GM23338 (cell line): ENCODE measurements around the gene OFD1. TPM values are rescaled to one million over a fixed set of nuclear protein-coding genes. Genes with fewer than 3 reads are reported as not detected.

Experiments
- ATAC-seq: fragments of 200-7000 bp; cut with Tn5 transposase; 3 replicates; pipeline ENCODE4 v1.9.1; 2020
- DNase-seq: peaks from one replicate; pipeline ENCODE4 v3.0.0-alpha.2; 2015; ENCODE audit warnings: low spot score
- H2AFZ ChIP-seq: fragments of 200-600 bp; sonication (generic); 2 replicates; pipeline ENCODE4 v1.8.0; 2016; ENCODE audit warnings: antibody characterized with exemption, mild to moderate bottlenecking, moderate library complexity
- H3F3A ChIP-seq: fragments of 200-600 bp; sonication (generic); replicated peaks from 2 replicates; pipeline ENCODE4 v1.8.0; 2017; ENCODE audit warnings: antibody characterized with exemption, mixed run types, low read depth
- H3K27ac ChIP-seq: fragments of 200-600 bp; sonication (generic); 2 replicates; pipeline ENCODE4 v1.6.1; 2016; ENCODE audit warnings: low read depth
- H3K27me3 ChIP-seq: fragments of 200-600 bp; sonication (generic); 2 replicates; pipeline ENCODE4 v1.8.0; 2016; ENCODE audit warnings: mild to moderate bottlenecking, mixed run types, moderate library complexity; ENCODE audit not compliant: insufficient read depth
- H3K36me3 ChIP-seq: fragments of 200-600 bp; sonication (generic); 2 replicates; pipeline ENCODE4 v1.8.0; 2016; ENCODE audit warnings: mild to moderate bottlenecking; ENCODE audit not compliant: insufficient read depth
- H3K4me1 ChIP-seq: fragments of 200-600 bp; sonication (generic); 2 replicates; pipeline ENCODE4 v1.8.0; 2016; ENCODE audit warnings: mild to moderate bottlenecking, moderate library complexity; ENCODE audit not compliant: insufficient read depth
- H3K4me2 ChIP-seq: fragments of 200-600 bp; sonication (generic); 2 replicates; pipeline ENCODE4 v1.7.1; 2017; ENCODE audit warnings: mixed run types
- H3K4me3 ChIP-seq: fragments of 200-600 bp; sonication (generic); 2 replicates; pipeline ENCODE4 v1.6.1; 2016; ENCODE audit warnings: mixed run types
- H3K79me2 ChIP-seq: fragments of 200-600 bp; sonication (generic); replicated peaks from 2 replicates; pipeline ENCODE4 v1.8.0; 2017; ENCODE audit warnings: mild to moderate bottlenecking; ENCODE audit not compliant: insufficient read depth
- H3K9me2 ChIP-seq: fragments of 200-600 bp; sonication (generic); 2 replicates; pipeline ENCODE4 v1.8.0; 2017; ENCODE audit not compliant: insufficient read depth
- H4K20me1 ChIP-seq: fragments of 200-600 bp; sonication (generic); replicated peaks from 2 replicates; pipeline ENCODE4 v1.8.0; 2017; ENCODE audit warnings: mild to moderate bottlenecking; ENCODE audit not compliant: insufficient read depth
- H3K27ac Mint-ChIP-seq: 2 replicates; pipeline ENCODE4 v1.8.0; 2020; ENCODE audit warnings: inconsistent platforms, mild to moderate bottlenecking, moderate library complexity, mixed read lengths
- H3K27me3 Mint-ChIP-seq: 3 replicates; pipeline ENCODE4 v1.8.0; 2022; ENCODE audit warnings: low read depth, mild to moderate bottlenecking, moderate library complexity, mixed read lengths, inconsistent platforms; ENCODE audit not compliant: insufficient read depth, poor library complexity
- H3K36me3 Mint-ChIP-seq: 3 replicates; pipeline ENCODE4 v1.8.0; 2021; ENCODE audit warnings: low read depth, mild to moderate bottlenecking, inconsistent platforms, moderate library complexity, mixed read lengths
- H3K4me1 Mint-ChIP-seq: 3 replicates; pipeline ENCODE4 v1.8.0; 2020; ENCODE audit warnings: mild to moderate bottlenecking, inconsistent platforms, mixed read lengths
- H3K4me3 Mint-ChIP-seq: 3 replicates; pipeline ENCODE4 v1.8.0; 2021; ENCODE audit warnings: moderate library complexity, mild to moderate bottlenecking, inconsistent platforms, mixed read lengths
- H3K9me3 Mint-ChIP-seq: 3 replicates; pipeline ENCODE4 v1.8.0; 2020; ENCODE audit warnings: moderate library complexity, mild to moderate bottlenecking, inconsistent platforms, mixed read lengths
- CREB1 ChIP-seq: fragments of 250-450 bp; sonication (Bioruptor Pico); IDR thresholded peaks from 2 replicates; pipeline ENCODE4 v1.5.0; 2020; ENCODE audit warnings: low read depth, mild to moderate bottlenecking, moderate library complexity
- EZH2 ChIP-seq: fragments of 200-600 bp; sonication (generic); IDR thresholded peaks from one replicate; pipeline ENCODE4 v1.8.0; 2017; ENCODE audit warnings: antibody characterized with exemption, mild to moderate bottlenecking, low read depth; ENCODE audit not compliant: unreplicated experiment
- EZH2phosphoT487 ChIP-seq: fragments of 200-600 bp; sonication (generic); IDR thresholded peaks from one replicate; pipeline ENCODE4 v1.8.1; 2018; ENCODE audit warnings: antibody characterized with exemption; ENCODE audit not compliant: unreplicated experiment
- JUNB ChIP-seq: IDR thresholded peaks from one replicate; pipeline ENCODE4 v1.6.1; 2016; ENCODE audit warnings: antibody characterized with exemption; ENCODE audit not compliant: unreplicated experiment
- NANOG ChIP-seq: IDR thresholded peaks from 2 replicates; pipeline ENCODE4 v1.6.1; 2016; ENCODE audit warnings: antibody characterized with exemption, borderline replicate concordance
- POLR2AphosphoS5 ChIP-seq: IDR thresholded peaks from 2 replicates; pipeline ENCODE4 v1.6.1; 2016; ENCODE audit warnings: antibody characterized with exemption, low read depth
- STAT1 ChIP-seq: IDR thresholded peaks from one replicate; pipeline ENCODE4 v1.6.1; 2016; ENCODE audit warnings: antibody characterized with exemption; ENCODE audit not compliant: unreplicated experiment
- ZNF114 ChIP-seq: fragments of 250-450 bp; sonication (Bioruptor Pico); IDR thresholded peaks from 2 replicates; pipeline ENCODE4 v1.5.0; 2020; ENCODE audit warnings: mild to moderate bottlenecking, moderate library complexity
- ZNF331 ChIP-seq: fragments of 250-450 bp; sonication (Bioruptor Pico); IDR thresholded peaks from 2 replicates; pipeline ENCODE4 v1.5.0; 2020; ENCODE audit warnings: low read depth, mild to moderate bottlenecking, moderate library complexity
- polyA plus RNA-seq: library from polyadenylated mRNA; unstranded; fragments of >200 nt; fragmentation: Nextera tagmentation; extraction: Ambion mirVana; gene quantifications from 2 replicates; pipeline ENCODE4 v1.2.1, GENCODE V29; 2016
- total RNA-seq: library from RNA; depleted of rRNA; stranded (reverse); fragments of >200 nt; shearing (Covaris generic); gene quantifications from 2 replicates; pipeline ENCODE4 v1.2.3, GENCODE V29; 2014
- TF ChIP-seq, protein P1 (sequence below), 2 experiments: fragments of 200-600 bp in 1 of 2; sonication (generic) in 1 of 2; conservative IDR thresholded peaks; 2 replicates each; pipeline versions ENCODE4 v1.5.1 to v1.6.1; 2016 to 2017; ENCODE audit warnings: antibody characterized with exemption in 2 of 2, low read depth in 2 of 2, mild to moderate bottlenecking in 2 of 2, moderate library complexity in 1 of 2
- TF ChIP-seq, protein P2 (sequence below): IDR thresholded peaks from one replicate; pipeline ENCODE4 v1.6.1; 2018; ENCODE audit warnings: antibody characterized with exemption; ENCODE audit not compliant: unreplicated experiment
- TF ChIP-seq, protein P3 (sequence below): fragments of 250-450 bp; sonication (Bioruptor Pico); IDR thresholded peaks from 2 replicates; pipeline ENCODE4 v1.5.0; 2020; ENCODE audit warnings: mild to moderate bottlenecking, moderate library complexity
- TF ChIP-seq, protein P4 (sequence below): IDR thresholded peaks from 2 replicates; pipeline ENCODE4 v1.6.1; 2016; ENCODE audit warnings: antibody characterized with exemption

The OFD1 gene
- total and polyA plus RNA-seq, 2 experiments from 2014 or later = 21.2 to 55.0 TPM

DNA sequence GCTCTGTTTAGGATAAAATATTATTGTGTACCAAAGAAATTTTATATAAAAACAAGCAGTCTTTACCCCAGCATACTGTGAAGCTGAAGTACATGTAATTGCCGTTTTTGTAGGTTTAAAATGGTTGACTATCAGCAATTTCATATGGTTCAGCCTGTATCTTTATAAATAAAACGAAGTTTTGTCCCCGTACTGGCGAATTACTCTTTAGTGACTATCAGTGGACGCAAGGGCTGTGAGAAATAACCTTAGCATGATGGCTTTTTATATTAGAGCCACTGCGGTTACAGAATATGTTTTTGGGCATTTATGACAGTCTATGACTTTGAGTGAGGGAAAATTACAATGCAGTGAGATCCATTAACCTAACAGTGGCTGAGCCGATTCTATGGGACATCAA is 81.1 kb downstream of the OFD1 start:
- H2AFZ ChIP-seq = no peak overlapping the region
- H3K27me3 Mint-ChIP-seq = no peaks in the 10 kb centered on the region
- H3F3A ChIP-seq = no peaks in the 10 kb centered on the region
- H3K36me3 ChIP-seq = no peaks in the 10 kb centered on the region
- H4K20me1 ChIP-seq = no peaks in the 10 kb centered on the region
- no peaks in the 10 kb centered on the region for H3K9me3 Mint-ChIP-seq
- no peak for DNase-seq
- ATAC-seq = no peak
- no peaks in the 10 kb centered on the region for H3K27me3 ChIP-seq
- no peak overlapping the region for H3K4me3 Mint-ChIP-seq
- peaks cover 3% of the 10 kb centered on the region; the same call in 1 of the 3 replicates for H3K36me3 Mint-ChIP-seq
- H3K27ac ChIP-seq = no peak overlapping the region
- H3K79me2 ChIP-seq = peaks cover 26% of the 10 kb centered on the region
- H3K27ac Mint-ChIP-seq = no peak overlapping the region
- no peaks in the 10 kb centered on the region for H3K9me2 ChIP-seq
- H3K4me3 ChIP-seq = no peak overlapping the region
- TF ChIP-seq, protein P1, sequence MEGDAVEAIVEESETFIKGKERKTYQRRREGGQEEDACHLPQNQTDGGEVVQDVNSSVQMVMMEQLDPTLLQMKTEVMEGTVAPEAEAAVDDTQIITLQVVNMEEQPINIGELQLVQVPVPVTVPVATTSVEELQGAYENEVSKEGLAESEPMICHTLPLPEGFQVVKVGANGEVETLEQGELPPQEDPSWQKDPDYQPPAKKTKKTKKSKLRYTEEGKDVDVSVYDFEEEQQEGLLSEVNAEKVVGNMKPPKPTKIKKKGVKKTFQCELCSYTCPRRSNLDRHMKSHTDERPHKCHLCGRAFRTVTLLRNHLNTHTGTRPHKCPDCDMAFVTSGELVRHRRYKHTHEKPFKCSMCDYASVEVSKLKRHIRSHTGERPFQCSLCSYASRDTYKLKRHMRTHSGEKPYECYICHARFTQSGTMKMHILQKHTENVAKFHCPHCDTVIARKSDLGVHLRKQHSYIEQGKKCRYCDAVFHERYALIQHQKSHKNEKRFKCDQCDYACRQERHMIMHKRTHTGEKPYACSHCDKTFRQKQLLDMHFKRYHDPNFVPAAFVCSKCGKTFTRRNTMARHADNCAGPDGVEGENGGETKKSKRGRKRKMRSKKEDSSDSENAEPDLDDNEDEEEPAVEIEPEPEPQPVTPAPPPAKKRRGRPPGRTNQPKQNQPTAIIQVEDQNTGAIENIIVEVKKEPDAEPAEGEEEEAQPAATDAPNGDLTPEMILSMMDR (conservative IDR thresholded peaks at IDR 0.05; ENCODE audit: low read depth in 2 of 2) = no peak
- TF ChIP-seq JUNB (no peak), CREB1 (no peak), ZNF331 (CRISPR knock-in tag) (no peak), EZH2phosphoT487 (no peak), NANOG (no peak), STAT1 (no peak), ZNF114 (CRISPR knock-in tag) (no peak), EZH2 (no peak), POLR2AphosphoS5 (no peak)
- TF ChIP-seq, protein P2, sequence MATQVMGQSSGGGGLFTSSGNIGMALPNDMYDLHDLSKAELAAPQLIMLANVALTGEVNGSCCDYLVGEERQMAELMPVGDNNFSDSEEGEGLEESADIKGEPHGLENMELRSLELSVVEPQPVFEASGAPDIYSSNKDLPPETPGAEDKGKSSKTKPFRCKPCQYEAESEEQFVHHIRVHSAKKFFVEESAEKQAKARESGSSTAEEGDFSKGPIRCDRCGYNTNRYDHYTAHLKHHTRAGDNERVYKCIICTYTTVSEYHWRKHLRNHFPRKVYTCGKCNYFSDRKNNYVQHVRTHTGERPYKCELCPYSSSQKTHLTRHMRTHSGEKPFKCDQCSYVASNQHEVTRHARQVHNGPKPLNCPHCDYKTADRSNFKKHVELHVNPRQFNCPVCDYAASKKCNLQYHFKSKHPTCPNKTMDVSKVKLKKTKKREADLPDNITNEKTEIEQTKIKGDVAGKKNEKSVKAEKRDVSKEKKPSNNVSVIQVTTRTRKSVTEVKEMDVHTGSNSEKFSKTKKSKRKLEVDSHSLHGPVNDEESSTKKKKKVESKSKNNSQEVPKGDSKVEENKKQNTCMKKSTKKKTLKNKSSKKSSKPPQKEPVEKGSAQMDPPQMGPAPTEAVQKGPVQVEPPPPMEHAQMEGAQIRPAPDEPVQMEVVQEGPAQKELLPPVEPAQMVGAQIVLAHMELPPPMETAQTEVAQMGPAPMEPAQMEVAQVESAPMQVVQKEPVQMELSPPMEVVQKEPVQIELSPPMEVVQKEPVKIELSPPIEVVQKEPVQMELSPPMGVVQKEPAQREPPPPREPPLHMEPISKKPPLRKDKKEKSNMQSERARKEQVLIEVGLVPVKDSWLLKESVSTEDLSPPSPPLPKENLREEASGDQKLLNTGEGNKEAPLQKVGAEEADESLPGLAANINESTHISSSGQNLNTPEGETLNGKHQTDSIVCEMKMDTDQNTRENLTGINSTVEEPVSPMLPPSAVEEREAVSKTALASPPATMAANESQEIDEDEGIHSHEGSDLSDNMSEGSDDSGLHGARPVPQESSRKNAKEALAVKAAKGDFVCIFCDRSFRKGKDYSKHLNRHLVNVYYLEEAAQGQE = no peak
- TF ChIP-seq, protein P3, sequence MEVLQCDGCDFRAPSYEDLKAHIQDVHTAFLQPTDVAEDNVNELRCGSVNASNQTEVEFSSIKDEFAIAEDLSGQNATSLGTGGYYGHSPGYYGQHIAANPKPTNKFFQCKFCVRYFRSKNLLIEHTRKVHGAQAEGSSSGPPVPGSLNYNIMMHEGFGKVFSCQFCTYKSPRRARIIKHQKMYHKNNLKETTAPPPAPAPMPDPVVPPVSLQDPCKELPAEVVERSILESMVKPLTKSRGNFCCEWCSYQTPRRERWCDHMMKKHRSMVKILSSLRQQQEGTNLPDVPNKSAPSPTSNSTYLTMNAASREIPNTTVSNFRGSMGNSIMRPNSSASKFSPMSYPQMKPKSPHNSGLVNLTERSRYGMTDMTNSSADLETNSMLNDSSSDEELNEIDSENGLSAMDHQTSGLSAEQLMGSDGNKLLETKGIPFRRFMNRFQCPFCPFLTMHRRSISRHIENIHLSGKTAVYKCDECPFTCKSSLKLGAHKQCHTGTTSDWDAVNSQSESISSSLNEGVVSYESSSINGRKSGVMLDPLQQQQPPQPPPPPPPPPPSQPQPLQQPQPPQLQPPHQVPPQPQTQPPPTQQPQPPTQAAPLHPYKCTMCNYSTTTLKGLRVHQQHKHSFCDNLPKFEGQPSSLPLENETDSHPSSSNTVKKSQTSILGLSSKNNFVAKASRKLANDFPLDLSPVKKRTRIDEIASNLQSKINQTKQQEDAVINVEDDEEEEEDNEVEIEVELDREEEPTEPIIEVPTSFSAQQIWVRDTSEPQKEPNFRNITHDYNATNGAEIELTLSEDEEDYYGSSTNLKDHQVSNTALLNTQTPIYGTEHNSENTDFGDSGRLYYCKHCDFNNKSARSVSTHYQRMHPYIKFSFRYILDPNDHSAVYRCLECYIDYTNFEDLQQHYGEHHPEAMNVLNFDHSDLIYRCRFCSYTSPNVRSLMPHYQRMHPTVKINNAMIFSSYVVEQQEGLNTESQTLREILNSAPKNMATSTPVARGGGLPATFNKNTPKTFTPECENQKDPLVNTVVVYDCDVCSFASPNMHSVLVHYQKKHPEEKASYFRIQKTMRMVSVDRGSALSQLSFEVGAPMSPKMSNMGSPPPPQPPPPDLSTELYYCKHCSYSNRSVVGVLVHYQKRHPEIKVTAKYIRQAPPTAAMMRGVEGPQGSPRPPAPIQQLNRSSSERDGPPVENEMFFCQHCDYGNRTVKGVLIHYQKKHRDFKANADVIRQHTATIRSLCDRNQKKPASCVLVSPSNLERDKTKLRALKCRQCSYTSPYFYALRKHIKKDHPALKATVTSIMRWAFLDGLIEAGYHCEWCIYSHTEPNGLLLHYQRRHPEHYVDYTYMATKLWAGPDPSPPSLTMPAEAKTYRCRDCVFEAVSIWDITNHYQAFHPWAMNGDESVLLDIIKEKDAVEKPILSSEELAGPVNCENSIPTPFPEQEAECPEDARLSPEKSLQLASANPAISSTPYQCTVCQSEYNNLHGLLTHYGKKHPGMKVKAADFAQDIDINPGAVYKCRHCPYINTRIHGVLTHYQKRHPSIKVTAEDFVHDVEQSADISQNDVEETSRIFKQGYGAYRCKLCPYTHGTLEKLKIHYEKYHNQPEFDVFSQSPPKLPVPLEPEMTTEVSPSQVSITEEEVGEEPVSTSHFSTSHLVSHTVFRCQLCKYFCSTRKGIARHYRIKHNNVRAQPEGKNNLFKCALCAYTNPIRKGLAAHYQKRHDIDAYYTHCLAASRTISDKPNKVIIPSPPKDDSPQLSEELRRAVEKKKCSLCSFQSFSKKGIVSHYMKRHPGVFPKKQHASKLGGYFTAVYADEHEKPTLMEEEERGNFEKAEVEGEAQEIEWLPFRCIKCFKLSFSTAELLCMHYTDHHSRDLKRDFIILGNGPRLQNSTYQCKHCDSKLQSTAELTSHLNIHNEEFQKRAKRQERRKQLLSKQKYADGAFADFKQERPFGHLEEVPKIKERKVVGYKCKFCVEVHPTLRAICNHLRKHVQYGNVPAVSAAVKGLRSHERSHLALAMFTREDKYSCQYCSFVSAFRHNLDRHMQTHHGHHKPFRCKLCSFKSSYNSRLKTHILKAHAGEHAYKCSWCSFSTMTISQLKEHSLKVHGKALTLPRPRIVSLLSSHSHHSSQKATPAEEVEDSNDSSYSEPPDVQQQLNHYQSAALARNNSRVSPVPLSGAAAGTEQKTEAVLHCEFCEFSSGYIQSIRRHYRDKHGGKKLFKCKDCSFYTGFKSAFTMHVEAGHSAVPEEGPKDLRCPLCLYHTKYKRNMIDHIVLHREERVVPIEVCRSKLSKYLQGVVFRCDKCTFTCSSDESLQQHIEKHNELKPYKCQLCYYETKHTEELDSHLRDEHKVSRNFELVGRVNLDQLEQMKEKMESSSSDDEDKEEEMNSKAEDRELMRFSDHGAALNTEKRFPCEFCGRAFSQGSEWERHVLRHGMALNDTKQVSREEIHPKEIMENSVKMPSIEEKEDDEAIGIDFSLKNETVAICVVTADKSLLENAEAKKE (CRISPR knock-in tag) = no peak
- TF ChIP-seq, protein P4, sequence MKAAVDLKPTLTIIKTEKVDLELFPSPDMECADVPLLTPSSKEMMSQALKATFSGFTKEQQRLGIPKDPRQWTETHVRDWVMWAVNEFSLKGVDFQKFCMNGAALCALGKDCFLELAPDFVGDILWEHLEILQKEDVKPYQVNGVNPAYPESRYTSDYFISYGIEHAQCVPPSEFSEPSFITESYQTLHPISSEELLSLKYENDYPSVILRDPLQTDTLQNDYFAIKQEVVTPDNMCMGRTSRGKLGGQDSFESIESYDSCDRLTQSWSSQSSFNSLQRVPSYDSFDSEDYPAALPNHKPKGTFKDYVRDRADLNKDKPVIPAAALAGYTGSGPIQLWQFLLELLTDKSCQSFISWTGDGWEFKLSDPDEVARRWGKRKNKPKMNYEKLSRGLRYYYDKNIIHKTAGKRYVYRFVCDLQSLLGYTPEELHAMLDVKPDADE = no peak
- H3K4me2 ChIP-seq = no peak overlapping the region
- peaks cover 38% of the 10 kb centered on the region for H3K4me1 ChIP-seq
- H3K4me1 Mint-ChIP-seq = peaks cover 43% of the 10 kb centered on the region
